Amniotic stem cell (primary cell): ENCODE data around the gene IGFLR1.

Source experiments
- DNase-seq: peaks from one replicate; lab custom pipeline; 2025; lab: John Stamatoyannopoulos, UW

Gene IGFLR1

DNA sequence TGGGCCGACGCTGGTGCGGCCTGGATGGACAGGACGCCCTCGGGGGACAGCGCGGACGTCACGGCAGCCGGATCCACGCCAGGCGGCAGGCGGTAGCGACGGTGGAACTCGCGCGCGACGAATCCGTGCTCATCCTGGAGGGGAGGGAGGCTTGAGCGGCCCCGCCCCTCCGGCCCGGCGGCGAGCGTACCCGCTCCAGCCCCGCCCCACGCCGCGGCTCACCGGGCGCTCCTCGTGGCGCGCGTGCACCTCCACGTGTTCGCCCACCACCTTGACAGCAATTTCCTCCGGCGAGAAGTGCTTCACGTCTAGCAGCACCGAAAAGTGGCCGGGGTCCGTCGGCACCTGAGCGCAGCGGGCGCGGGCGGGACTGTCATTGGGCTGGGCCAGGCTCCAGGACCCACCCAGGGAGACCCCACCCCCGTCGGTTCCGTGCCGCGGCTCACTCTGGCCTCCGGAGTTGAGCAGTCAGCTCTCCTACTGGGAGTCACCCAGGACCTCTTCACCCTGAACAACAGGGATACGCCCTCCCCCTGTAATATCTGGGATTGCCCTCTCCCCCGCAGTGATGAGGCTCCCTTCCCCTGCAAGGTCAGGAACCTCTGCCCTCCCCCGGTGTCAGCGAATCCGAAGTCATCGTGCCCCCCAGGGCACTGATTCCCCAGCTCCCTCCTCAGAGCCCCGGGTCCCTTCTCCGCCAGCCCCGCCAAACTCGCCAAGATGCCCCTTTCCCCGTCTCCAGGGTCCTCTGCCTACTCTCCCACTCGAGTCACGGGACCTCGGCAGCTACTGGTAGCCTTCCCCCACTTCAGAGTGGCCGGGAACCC is 13.5 kb upstream of the IGFLR1 start:
- no peak for DNase-seq

DNA sequence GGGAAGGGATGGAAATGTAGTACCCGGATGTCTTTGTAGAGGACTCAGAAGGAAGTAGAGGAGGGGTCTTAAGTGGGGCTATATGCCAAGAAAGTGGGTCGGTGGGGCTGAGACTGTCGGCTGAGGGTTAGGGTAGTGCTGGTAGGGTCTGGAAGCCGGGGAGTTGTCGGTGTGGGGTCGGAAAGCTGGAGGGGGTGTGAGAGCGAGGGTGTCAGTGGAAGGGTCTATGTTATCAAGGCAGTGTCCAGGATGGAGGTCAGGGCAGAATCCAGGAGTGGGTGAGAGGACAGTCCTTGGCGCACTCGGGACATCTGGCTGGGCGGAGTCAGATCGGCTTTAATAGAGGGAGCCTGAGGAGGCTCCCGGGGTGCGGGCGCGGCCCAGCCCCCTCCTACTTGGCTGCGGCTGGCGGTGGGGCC is 12.9 kb upstream of the IGFLR1 start:
- no peak for DNase-seq

DNA sequence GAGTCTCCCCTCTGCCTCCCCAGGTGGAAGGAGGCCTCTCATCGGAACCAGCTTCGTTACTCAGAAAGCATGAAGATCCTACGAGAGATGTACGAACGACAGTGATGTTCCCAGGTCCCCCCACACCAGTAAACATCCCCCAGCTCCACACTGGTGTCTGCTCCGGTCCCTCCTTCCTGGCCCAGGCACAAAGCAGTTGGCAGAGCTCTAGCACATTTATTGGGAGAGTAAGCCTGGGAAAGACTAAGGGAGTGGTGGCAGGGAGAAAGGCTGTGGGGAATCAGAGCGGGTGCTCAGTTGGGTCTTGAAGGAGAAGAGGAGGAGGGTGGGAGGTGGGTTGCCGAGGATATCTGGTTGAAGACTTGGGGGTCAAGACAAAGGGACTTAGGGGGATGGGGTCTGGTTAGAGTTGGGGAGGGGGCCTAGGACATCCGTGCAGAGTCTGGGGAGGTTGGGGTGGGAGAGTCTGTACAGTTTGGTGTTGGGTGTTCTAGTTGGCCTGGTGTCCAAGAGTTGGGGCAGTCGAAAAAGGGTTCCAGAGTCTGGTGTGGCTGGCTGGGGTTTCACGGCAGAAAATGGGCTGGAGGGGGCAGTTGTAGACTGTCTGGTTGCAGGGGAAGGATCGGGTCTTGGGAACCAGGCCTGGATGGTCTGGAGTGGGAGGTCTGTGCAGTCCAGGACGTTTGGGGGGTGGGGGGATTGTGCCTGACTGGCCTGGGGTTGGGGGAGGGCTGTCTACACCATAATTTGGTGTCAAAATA is 12.3 kb upstream of the IGFLR1 start:
- DNase-seq: no peak

DNA sequence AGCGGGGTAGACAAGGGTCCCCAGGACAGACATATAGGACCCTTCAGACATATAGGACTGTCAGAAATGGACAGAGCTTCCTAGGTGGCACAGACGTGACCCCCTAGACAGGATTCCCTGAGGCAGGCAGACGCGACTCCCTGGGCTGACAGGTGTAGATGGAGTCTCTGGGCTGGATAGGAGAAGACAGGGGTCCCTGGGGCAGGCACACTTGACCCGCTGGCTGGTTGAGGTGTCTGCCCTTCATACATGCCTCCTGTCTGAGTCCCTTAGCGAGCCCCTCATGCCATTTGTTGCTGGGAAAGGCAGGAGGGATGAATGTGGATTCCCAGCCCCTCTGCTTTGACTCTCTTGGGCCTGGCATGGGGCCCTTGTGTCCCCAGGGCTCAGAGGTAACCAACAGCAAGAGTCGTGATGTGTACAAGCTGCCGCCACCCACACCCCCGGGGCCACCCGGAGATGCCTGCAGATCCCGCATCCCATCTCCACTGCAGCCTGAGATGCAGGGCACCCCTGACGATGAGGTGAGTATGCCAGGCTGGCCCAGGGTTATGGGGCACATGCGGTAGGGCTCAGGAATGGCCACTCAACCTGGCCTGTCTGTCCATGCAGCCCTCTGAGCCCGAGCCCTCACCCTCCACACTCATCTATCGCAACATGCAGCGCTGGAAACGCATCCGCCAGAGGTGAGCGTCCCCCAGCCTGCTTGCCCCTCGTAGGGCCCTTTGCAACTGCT is 11.6 kb upstream of the IGFLR1 start:
- DNase-seq: no peak

DNA sequence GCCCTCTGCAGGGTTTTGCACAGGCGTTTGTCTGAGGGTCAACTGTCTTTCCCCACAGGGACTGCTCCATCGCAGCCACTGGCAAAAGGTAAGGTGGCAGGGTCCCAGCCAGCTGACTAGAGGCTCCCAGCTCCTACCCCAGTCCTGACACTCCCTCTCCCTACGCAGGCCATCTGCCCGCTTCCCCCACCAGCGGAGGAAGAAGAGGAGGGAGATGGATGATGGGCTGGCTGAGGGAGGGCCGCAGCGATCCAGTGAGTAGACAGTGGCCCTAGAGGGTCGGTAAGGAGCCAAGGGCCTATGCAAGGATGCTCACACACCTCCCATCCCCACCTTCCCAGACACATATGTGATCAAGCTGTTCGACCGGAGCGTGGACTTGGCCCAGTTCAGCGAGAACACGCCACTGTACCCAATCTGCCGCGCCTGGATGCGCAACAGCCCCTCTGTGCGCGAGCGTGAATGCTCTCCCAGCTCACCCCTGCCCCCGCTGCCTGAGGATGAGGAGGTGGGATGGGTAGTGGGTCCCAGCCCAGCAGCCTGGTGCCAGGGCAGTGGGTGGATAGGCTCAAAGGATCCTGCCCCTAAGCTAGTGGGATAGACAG is 10.6 kb upstream of the IGFLR1 start:
- no peak for DNase-seq

DNA sequence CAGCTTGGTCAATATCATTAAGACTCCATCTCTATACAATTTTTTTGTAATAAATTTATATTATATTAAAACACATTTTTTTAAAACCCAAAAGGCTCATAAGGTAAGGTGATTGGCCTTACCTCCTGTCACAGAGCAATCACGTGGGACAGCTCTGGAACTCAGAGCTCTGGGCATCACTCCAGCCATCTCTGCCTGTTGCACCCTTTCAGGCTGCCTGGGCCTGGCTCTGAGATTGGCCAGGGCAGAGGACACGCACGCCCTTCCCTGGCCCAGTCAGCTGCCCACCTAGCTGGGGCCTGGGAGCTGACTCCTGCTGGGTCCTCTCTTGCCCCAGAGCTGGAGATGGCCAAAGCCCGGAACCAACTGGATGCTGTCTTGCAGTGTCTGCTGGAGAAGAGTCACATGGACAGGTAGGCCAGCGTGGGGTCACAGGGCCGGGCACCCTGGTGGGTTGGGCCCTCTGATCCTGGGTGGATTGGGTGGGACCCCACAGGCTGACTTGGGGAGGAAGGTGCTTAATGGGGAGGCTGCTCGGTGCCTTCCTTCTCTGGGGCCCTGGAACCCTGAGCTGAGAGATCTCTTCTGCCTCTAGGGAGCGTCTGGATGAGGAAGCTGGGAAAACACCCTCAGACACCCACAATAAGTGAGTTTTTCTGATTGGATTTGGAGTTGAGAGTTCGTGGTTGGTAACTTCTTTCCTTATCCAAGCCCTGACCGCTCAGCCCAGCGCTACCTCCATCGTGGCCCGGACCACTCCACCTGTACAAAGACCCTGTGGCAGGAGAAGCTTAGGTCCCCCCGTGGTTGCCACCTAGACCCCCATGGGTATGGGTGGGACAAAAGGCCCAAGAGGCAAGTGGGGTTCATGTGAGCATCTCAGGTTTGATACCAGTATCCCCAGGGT is 9.8 kb upstream of the IGFLR1 start:
- no peak for DNase-seq

DNA sequence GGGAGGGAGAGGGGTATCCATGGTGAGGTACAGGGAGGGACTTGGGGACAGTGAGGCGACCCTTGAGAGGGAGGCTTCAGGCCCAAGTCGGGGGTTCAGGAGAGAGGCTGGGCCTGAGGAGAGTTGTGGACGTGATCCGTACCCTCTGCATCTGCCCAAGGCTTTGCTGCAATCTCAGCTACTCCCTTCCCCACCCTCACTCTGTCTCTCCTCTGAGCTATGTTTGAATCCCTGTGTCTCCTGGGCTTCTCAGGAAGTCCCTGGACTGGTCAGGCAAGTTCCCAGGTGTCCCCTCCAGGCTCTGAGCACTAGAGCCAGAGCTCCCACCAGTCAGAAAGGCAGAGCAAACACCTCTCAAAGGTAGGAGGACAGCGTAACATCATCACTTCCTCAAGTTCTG is 7.9 kb upstream of the IGFLR1 start:
- DNase-seq: no peak

DNA sequence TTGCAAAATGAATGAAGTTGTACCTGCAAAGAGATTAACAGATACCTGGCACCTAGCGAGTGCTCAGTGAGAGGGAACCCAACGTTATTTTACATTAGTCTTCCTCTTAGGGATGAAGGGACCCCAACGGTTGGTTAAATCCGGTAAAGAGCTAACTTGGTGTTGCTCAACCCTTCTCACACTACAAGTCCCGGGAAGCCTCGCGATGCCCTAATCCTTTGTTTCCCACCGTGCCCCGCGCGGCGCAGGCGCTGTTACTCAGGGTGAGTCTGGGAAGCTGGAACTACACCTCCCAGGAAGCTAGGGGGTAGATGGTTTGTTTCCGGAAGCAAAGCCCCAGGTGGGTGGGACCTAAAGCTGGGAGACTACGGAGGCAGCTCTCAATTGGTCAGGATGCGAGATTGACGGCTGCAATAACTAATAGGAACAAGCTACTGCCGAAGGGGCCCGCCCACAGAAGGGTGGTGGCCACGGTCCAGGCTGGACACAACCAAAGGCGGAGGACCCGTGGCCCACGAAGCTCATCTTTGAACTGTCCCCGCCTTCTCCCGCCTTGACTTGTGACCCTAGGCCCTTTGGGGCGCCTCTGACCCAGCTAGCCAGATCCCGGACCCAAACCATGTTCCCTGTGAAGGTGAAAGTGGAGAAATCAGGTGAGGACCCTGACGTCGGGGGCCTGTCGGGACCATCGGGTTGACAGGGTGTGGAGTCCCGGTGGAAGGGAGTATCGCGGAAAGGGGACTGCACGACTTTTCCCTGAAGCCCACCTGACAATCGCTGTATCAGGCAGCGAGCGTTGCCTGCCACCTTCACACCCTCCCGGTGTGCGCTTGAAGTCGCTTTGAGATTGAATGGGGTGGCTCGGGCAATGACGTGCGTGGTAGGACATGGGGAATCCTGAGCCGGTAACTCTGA is 6.1 kb upstream of the IGFLR1 start, which contains the start of gene LIN37:
Gene LIN37 (plus strand): TSS at position 471 of the 915 bp plus-strand sequence. CDS start 149 bp downstream, at position 620.
- DNase-seq: peak; percentile 98

DNA sequence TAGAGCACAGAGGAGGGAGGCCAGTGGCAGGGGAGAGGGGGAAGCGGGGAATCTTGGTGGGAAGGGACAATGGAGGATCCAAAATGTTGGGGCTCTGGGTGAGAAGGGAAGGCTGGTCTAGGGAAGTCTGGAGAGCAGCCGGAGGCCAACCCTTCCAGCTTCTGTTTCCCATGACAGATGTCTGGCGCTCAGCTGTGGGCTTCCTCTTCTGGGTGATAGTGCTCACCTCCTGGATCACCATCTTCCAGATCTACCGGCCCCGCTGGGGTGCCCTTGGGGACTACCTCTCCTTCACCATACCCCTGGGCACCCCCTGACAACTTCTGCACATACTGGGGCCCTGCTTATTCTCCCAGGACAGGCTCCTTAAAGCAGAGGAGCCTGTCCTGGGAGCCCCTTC is 4.3 kb upstream of the IGFLR1 start:
- DNase-seq: no peak

DNA sequence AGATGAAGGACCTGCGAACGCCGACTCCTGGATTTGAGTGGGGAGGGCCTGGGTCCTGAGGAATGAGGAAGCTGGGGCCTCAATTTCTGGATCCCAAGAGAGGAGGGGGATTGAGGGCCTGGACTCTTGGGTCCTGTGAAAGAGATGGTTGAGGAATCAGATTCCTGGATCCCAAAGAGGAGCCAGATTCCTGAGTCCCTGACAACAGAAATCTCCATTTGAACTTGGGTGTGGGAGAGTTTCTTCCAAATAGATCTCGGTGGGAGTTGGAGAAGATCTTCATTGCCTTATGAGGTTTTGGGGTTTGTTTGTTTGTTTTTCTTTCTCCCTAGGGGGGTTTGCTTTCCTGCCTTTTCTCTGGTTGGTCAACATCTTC is 3.8 kb upstream of the IGFLR1 start:
- DNase-seq: no peak

DNA sequence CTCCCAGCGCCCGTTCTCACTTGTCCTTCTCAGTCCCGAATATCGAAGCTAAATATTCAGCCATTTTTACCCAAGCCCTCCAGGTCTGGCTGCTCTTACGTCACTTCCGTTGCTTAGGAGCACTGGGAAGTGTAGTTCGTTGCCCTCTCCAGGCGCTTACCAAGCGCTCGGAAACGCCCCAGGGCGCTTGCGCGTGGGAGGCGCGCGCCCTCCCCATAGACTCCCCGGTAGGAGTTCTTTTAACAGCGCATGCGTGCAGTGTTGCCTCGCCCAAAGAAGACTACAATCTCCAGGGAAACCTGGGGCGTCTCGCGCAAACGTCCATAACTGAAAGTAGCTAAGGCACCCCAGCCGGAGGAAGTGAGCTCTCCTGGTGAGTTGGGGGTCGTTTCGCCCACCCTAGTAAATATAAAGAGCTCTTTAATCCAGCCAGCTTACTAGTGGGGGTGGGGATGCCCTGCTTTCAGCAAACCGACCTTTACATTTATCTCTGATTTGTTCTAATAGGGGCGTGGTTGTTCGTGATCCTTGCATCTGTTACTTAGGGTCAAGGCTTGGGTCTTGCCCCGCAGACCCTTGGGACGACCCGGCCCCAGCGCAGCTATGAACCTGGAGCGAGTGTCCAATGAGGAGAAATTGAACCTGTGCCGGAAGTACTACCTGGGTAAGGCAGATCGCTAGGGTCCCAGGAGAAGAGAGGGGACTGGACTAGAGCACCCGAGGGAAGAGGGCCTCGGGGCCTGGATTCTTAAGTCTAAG is 3.3 kb upstream of the IGFLR1 start, which contains the start of the genes PSENEN and U2AF1L4:
Gene PSENEN (plus strand): TSS at position 324 of the 759 bp plus-strand sequence. CDS start 280 bp downstream, at position 604.
Gene U2AF1L4 (minus strand): TSS at position 91 of the 759 bp plus-strand sequence. CDS start 27 bp downstream, at position 64.
- peak; percentile 97 for DNase-seq

DNA sequence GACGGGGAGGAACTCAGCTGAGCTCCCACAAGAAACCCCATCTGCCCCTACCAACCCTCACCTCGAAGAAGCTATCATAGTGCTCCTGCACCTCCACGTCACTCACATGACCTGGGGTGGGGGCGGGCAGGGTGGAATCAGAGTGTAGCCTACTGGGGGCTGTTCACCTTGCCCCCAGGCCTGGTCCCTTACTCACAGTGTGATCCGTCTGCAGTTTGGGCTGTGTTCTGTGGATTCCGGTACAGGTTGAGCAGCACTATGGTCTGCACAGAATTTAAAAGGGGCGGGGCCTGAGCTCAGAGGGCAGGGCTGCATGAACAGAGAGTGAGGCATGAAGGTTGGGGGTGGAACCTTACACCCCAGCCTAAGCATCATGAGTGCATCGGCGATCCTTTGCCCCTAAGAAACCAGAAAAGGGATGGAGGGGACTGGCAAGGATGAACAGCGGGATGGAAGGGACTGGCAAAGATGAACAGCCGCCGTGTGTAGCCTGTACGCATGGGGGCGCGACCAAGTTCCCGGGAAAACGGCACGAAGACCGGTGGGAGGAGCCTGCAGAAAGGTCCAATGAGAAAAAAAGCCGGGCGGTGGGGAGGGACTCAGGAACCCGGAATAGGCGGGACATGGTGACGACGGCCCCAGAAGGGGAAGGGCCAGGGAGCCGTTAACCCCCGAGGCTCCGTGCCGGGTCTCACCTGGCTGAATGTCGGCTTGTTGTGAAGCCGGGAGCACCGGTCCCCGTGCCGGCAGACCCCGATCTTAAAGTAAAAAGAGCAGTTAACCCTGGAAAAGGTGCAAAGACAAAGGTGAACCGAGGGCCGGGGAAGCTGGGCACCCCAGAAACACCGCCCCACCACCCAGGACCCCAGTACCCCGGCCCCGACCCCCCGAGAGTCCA is 2.4 kb upstream of the IGFLR1 start:
- DNase-seq: peak; percentile 96

DNA sequence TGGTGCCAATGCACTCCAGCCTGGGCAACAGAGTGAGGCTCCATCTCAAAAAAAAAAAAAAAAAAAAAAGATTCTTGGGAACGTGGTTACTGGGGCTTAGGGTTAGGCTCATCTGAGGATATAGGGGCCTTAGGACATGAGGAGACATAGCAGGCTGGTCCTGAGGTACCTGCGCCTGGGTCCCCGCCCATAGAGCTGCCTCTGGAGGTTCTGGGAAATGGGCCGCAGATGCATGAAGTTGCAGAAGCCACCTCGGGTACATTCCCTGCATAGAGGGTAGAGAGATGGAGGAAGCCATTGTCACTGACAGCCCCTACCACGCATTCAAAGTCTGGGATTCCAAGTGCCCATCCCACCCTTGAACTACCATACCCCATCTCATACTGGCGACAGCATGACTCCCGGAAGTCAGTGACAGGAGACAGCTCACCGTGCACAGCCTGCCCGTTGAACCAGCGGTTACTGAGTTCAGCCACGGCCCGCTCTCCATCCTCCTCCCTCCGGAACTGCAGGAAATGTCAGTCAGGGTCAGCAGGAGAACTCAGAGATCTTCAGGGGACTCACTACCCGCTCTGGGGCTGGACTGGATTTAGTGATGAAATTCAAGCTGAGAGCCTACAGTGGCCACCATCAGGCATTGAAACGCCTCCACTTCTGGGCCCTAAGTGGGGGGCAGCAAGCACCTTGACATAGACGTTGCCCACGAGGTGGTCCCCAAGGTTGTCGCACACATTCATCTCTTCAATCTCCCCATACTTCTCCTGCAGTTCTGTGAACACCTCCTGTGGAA is 1.6 kb upstream of the IGFLR1 start:
- DNase-seq: no peak

DNA sequence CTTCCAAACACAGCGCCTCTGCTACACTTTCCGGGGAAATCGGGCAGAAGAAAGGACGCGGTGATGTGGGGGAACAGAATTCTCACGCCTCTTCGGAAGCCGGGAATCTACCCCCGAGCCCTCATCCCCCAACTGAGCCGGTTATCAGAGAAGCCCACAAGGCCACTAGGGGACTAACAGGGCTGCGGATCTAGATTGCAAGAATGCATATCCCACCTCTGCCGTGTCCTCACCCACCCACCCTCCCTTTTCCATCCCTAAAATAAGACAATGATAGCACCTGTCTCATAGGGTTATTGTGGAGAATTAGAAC is 1.1 kb downstream of the IGFLR1 start:
- DNase-seq: no peak

DNA sequence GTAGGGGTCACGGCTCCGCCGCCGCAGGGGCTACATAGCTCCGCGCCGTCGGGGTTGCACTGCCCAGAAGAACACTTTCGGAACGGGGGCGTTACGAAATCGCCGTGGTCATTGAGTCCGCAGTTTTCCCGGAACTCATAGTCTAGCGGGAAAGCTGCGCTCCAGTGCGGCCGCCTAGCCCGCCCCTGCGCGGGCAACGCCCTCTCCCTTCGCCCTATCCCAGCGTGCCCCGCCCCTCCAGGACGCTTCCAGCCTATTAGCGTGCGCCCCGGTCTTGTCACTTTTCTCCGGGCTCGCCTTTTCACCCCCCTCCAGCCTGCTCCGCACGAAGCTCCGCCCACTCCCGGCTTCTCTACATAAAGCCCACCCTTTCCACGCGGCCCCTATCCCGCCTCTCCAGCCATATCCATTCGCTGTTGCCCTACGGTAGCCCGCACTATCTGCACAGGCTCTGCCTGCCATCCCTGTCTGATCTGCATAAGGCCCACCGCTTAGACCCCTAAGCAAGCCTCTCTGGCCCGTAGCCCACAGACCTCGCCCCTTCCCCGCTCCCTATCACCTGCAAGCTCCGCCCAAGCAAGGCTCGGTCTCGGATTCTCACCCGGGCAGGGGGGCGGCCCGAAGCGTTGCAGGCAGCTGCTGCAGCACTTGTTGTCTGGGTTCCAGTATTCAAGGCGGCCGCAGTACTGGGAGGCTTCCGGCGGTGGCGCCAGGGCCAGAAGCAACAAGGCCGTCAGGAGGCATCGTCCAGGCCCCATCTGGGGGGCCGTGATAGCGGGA is 1.6 kb downstream of the IGFLR1 start:
- DNase-seq: peak; percentile 91

DNA sequence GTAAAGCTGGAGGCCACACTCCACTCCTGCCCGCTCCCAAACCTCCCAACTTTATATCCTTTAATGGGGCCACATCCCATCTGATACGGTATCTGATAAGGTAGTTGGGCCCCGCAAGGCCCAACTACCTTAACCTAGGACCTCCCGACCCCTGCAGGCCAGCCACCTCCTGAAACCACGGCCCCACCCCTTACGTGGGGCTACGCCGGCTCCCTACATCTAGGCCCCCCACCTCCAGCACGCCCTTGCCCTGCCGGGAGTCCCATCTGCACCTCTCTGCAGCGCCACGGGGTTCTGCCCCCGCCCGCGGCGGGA is 2.2 kb downstream of the IGFLR1 start:
- DNase-seq: no peak
